Osteocyte (in vitro differentiated cells): ENCODE results near the gene DNMBP. TPM values are rescaled to one million over a fixed set of nuclear protein-coding genes. Genes with fewer than 3 reads are reported as not detected.

Experiments
- DNase-seq: peaks from one replicate; pipeline ENCODE4 v3.0.0; 2021; ENCODE audit warnings: mixed read lengths; ENCODE audit not compliant: unreplicated experiment; ENCODE audit errors: extremely low spot score
- H3K27ac Mint-ChIP-seq: one replicate; pipeline ENCODE4 v1.8.0; 2021; ENCODE audit warnings: mild to moderate bottlenecking, mixed read lengths; ENCODE audit not compliant: unreplicated experiment
- H3K27me3 Mint-ChIP-seq: one replicate; pipeline ENCODE4 v1.8.0; 2021; ENCODE audit warnings: mixed read lengths; ENCODE audit not compliant: unreplicated experiment
- H3K36me3 Mint-ChIP-seq: one replicate; pipeline ENCODE4 v1.8.0; 2021; ENCODE audit warnings: mixed read lengths; ENCODE audit not compliant: unreplicated experiment
- H3K4me1 Mint-ChIP-seq: one replicate; pipeline ENCODE4 v1.8.0; 2021; ENCODE audit warnings: mixed read lengths; ENCODE audit not compliant: unreplicated experiment
- H3K4me3 Mint-ChIP-seq: one replicate; pipeline ENCODE4 v1.8.0; 2021; ENCODE audit warnings: mild to moderate bottlenecking, moderate library complexity, mixed read lengths; ENCODE audit not compliant: unreplicated experiment
- H3K9me3 Mint-ChIP-seq: one replicate; pipeline ENCODE4 v1.8.0; 2021; ENCODE audit warnings: mixed read lengths; ENCODE audit not compliant: unreplicated experiment
- CTCF ChIP-seq: fragments of 200-600 bp; sonication (generic); IDR thresholded peaks from 2 replicates; pipeline ENCODE4 v1.5.0; 2021; ENCODE audit warnings: antibody characterized with exemption, mild to moderate bottlenecking, moderate library complexity
- total RNA-seq: library from RNA; stranded (reverse); gene quantifications from 2 replicates; pipeline ENCODE4 v1.2.1, GENCODE V29; 2021

Gene DNMBP
- total RNA-seq, 1 donor from 2014 or later = 16.2 TPM

GRCh38 chr10:99836711-99837110, 173.0 kb downstream of the DNMBP start:
- Mint-ChIP-seq H3K27ac (no peak overlapping the region), H3K27me3 (no peaks in the 10 kb centered on the region), H3K9me3 (no peaks in the 10 kb centered on the region), H3K4me3 (no peak overlapping the region), H3K36me3 (no peaks in the 10 kb centered on the region), H3K4me1 (no peaks in the 10 kb centered on the region)
- DNase-seq = no peak
- no peak for TF ChIP-seq CTCF

GRCh38 chr10:99835947-99836346, 173.8 kb downstream of the DNMBP start:
- no peaks in the 10 kb centered on the region for H3K36me3 Mint-ChIP-seq

DNA sequence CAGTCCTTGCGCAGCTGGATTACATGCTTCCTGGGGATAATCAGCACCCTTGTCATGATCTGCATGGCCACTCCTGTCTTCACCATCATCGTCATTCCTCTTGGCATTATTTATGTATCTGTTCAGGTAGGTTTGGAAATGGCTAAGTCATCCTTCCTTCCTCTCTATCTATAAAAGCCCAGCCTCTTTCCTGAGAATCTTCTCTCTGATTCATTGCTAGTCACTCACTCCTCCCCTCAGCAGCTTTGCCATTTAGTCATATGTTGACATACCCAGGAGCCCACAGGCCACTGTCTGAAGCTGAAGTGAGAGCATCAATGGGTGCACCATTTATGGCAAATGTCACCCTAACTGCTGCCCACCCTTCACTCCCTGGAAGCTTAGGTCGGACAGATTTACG, 175.3 kb downstream of the DNMBP start:
- no peak for DNase-seq
- no peak for TF ChIP-seq CTCF
- H3K9me3 Mint-ChIP-seq = no peaks in the 10 kb centered on the region
- H3K36me3 Mint-ChIP-seq = no peaks in the 10 kb centered on the region
- peaks cover 3% of the 10 kb centered on the region for H3K27me3 Mint-ChIP-seq
- no peak overlapping the region for H3K4me3 Mint-ChIP-seq
- no peak overlapping the region for H3K27ac Mint-ChIP-seq
- H3K4me1 Mint-ChIP-seq = no peaks in the 10 kb centered on the region

More at GRCh38 chr10:99835947-99836346, 173.8 kb downstream of the DNMBP start:
- Mint-ChIP-seq H3K4me3 (no peak overlapping the region), H3K27ac (no peak overlapping the region), H3K27me3 (no peaks in the 10 kb centered on the region), H3K4me1 (no peaks in the 10 kb centered on the region), H3K9me3 (no peaks in the 10 kb centered on the region)
- DNase-seq = no peak
- no peak for TF ChIP-seq CTCF

DNA sequence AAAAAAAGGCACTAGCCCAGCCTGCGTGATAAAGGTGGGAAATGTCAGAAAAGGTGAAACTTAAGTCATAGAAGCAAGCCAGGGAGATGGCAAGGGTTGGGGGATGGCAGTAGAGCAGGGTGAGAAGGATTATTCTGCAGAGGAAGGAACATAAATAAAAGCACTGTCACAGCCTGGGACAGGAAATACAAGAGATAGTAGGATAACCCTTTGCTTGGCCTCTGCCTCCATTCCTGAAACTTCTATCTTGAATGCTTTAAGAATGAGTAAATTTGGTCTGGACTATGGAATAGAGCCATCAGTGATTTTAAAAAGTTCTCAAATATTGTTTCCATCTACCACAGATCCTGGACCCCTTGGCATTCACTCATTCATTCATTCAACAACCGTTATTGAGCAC, 177.3 kb downstream of the DNMBP start:
- H3K4me3 Mint-ChIP-seq = no peak overlapping the region
- peaks cover 3% of the 10 kb centered on the region for H3K27me3 Mint-ChIP-seq
- H3K4me1 Mint-ChIP-seq = no peaks in the 10 kb centered on the region
- H3K27ac Mint-ChIP-seq = no peak overlapping the region
- H3K9me3 Mint-ChIP-seq = peaks cover 8% of the 10 kb centered on the region
- DNase-seq = no peak
- no peak for TF ChIP-seq CTCF
- no peaks in the 10 kb centered on the region for H3K36me3 Mint-ChIP-seq

DNA sequence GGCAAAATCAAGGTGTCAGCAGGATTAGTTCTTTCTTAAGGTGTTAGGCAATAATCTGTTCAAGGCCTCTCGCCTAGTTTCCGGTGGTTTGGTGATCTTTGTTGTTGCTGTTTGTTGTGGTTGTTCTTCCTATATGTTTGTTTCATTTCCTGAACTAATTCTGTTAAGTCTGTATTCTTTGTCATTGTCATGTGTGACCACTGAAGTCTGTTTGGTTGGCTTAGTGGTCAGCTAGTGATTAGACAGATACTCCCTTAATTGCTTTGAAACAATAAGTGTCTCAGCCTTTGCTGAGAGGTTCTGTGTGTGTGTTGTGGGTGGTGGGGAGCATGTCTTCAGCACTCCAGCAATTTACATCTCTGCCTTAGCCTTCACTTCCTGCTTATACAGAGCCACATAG, 181.3 kb downstream of the DNMBP start:
- Mint-ChIP-seq H3K27ac (no peak overlapping the region), H3K9me3 (peaks cover 8% of the 10 kb centered on the region), H3K27me3 (peaks cover 3% of the 10 kb centered on the region), H3K36me3 (no peaks in the 10 kb centered on the region), H3K4me3 (no peak overlapping the region), H3K4me1 (no peaks in the 10 kb centered on the region)
- DNase-seq = no peak
- TF ChIP-seq CTCF = no peak
